GM12878 (cell line): ENCODE results near the gene PFN3. TPM values are rescaled to one million over a fixed set of nuclear protein-coding genes. Genes with fewer than 3 reads are reported as not detected.

Experiments used
- ATAC-seq: fragments of 200-7000 bp; cut with Tn5 transposase; 3 replicates; pipeline ENCODE4 v1.9.1; 2020; ENCODE audit warnings: mild to moderate bottlenecking, moderate library complexity
- BruUV-seq: library from RNA; stranded (reverse); fragments of 400-500 nt; replicated peaks from 2 replicates; lab custom pipeline; 2021; lab: Mats Ljungman, UMichigan
- CTCF ChIA-PET: fragments of 300-600 bp; sonication (Branson Sonifier 250); formaldehyde crosslinking; extraction: SDS; loops from one replicate; lab custom pipeline; 2021; ENCODE audit warnings: inconsistent platforms; lab: Yijun Ruan, JAX
- POLR2A ChIA-PET: fragments of 350-600 bp; formaldehyde crosslinking; extraction: SDS; loops from one replicate; lab custom pipeline; 2021; ENCODE audit warnings: inconsistent platforms; lab: Charles Lee
- RAD21 ChIA-PET: fragments of 300-600 bp; sonication (Branson Sonifier 250); formaldehyde crosslinking; loops from one replicate; lab custom pipeline; 2023; ENCODE audit warnings: antibody characterized with exemption; ENCODE audit not compliant: unreplicated experiment; lab: Charles Lee
- SMC1A ChIA-PET: fragments of 300-600 bp; sonication (Branson Sonifier 250); formaldehyde crosslinking; loops from one replicate; lab custom pipeline; 2023; ENCODE audit not compliant: unreplicated experiment, uncharacterized antibody; lab: Charles Lee
- DNase-seq: peaks from one replicate; pipeline ENCODE4 v3.0.0-alpha.2; 2011; ENCODE audit warnings: low read depth, low spot score
- FAIRE-seq: peaks from 3 replicates; lab custom pipeline; 2011; peaks lifted over from hg19 to GRCh38; lab: Jason Lieb, UNC
- H2AFZ ChIP-seq: 2 replicates; pipeline ENCODE4 v1.6.0; 2011; ENCODE audit warnings: low read depth, low read length, control low read depth; ENCODE audit not compliant: control insufficient read depth
- H3K27ac ChIP-seq: 2 replicates; pipeline ENCODE4 v1.5.1; 2011; ENCODE audit warnings: control low read depth; ENCODE audit not compliant: control insufficient read depth, insufficient read depth
- H3K27me3 ChIP-seq, 2 experiments: replicated peaks in 1 of 2; 2 replicates each; pipeline versions ENCODE4 v1.6.0 to v1.6.1; 2011; ENCODE audit warnings: low read length in 1 of 2; ENCODE audit not compliant: control insufficient read depth in 2 of 2, insufficient read depth in 2 of 2
- H3K36me3 ChIP-seq, 2 experiments: 2 replicates each; pipeline ENCODE4 v1.5.1; 2011; ENCODE audit warnings: low read length in 1 of 2; ENCODE audit not compliant: control insufficient read depth in 2 of 2, insufficient read depth in 2 of 2
- H3K4me1 ChIP-seq: 2 replicates; pipeline ENCODE4 v1.6.1; 2011; ENCODE audit warnings: mild to moderate bottlenecking, low read length, moderate library complexity, mixed read lengths; ENCODE audit not compliant: control insufficient read depth, insufficient read depth
- H3K4me2 ChIP-seq: 2 replicates; pipeline ENCODE4 v1.6.0; 2011; ENCODE audit warnings: control low read depth; ENCODE audit not compliant: control insufficient read depth, insufficient read depth
- H3K4me3 ChIP-seq: fragments of 200-600 bp; sonication (generic); 2 replicates; pipeline ENCODE4 v1.5.1; 2016
- H3K79me2 ChIP-seq: 2 replicates; pipeline ENCODE4 v1.6.0; 2011; ENCODE audit warnings: low read length; ENCODE audit not compliant: control insufficient read depth, insufficient read depth
- H3K9ac ChIP-seq: 2 replicates; pipeline ENCODE4 v1.8.0; 2011; ENCODE audit warnings: low read length, control low read depth, mixed read lengths; ENCODE audit not compliant: control insufficient read depth, insufficient read depth
- H3K9me3 ChIP-seq: replicated peaks from 3 replicates; pipeline ENCODE4 v1.5.1; 2011; ENCODE audit warnings: mild to moderate bottlenecking, low read length; ENCODE audit not compliant: control insufficient read depth, insufficient read depth
- H4K20me1 ChIP-seq: 2 replicates; pipeline ENCODE4 v1.6.0; 2011; ENCODE audit not compliant: control insufficient read depth, insufficient read depth
- MEF2A ChIP-seq: IDR thresholded peaks from 2 replicates; pipeline ENCODE4 v1.6.1; 2011; ENCODE audit warnings: low read depth, mild to moderate bottlenecking, low read length, moderate library complexity; ENCODE audit not compliant: insufficient read depth
- MYB ChIP-seq: fragments of 150-350 bp; IDR thresholded peaks from 2 replicates; pipeline ENCODE4 v1.6.1; 2014; ENCODE audit warnings: mild to moderate bottlenecking, low read depth, low read length, borderline replicate concordance
- SUPT20H ChIP-seq: IDR thresholded peaks from 2 replicates; pipeline ENCODE4 v1.6.1; 2011; ENCODE audit warnings: low read depth, mild to moderate bottlenecking, low read length, moderate library complexity, borderline replicate concordance; ENCODE audit not compliant: control insufficient read depth
- TCF7 ChIP-seq: IDR thresholded peaks from 2 replicates; pipeline ENCODE4 v1.6.1; 2014; ENCODE audit warnings: antibody characterized with exemption, borderline replicate concordance
- WGBS: methylation state at CpG from one replicate; pipeline ENCODE4 v1.1.6; 2016; ENCODE audit warnings: low lambda C conversion rate; ENCODE audit not compliant: insufficient replicate concordance, insufficient coverage; ENCODE audit errors: missing lambda C conversion rate; 5-methylcytosine and 5-hydroxymethylcytosine counted together
- in situ Hi-C: fragments of 300-500 bp; cut with MboI; formaldehyde crosslinking; loops from 9 replicates; pipeline ENCODE4 v1.14.3; 2018; ENCODE audit warnings: mixed read lengths
- intact Hi-C: fragments of 100-400 bp; cut with micrococcal nuclease; formaldehyde crosslinking; loops from one replicate; pipeline ENCODE4 v1.14.2; 2022; ENCODE audit not compliant: unreplicated experiment
- polyA plus RNA-seq, 11 experiments: library from polyadenylated mRNA; depleted of rRNA in 4 of 11; unstranded in 6 of 11; stranded (reverse) in 5 of 11; fragments of >200 nt; fragmentation: Nextera tagmentation in 4 of 11; fragmentation: Illumina TruSeq in 1 of 11; extraction: Ambion mirVana in 4 of 11; extraction: Trizol in 1 of 11; gene quantifications; 1 replicate in 1 of 11; 2 replicates in 10 of 11; pipeline versions ENCODE4 v1.2.1 to v1.2.3, GENCODE V29; 2011 to 2016; ENCODE audit warnings: inconsistent platforms in 2 of 11, missing spikeins in 2 of 11, low read depth in 1 of 11
- total RNA-seq, 4 experiments: library from RNA; depleted of rRNA in 3 of 4; stranded (reverse); fragments of >200 nt in 3 of 4; fragmentation: Illumina TruSeq in 1 of 4; extraction: Trizol in 1 of 4; gene quantifications; 2 replicates each; pipeline versions ENCODE4 v1.2.1 to v1.2.3, GENCODE V29; 2013 to 2021
- TF ChIP-seq, protein P1 (sequence below): IDR thresholded peaks from 2 replicates; pipeline ENCODE4 v1.6.1; 2011; ENCODE audit warnings: borderline replicate concordance, low read depth, mild to moderate bottlenecking, moderate library complexity, mixed read lengths, low read length; ENCODE audit not compliant: insufficient read depth; ENCODE audit errors: extremely low read length
- TF ChIP-seq, protein P2 (sequence below): fragments of 450-650 bp; IDR thresholded peaks from 2 replicates; pipeline ENCODE4 v1.6.1; 2016; ENCODE audit warnings: mild to moderate bottlenecking

The PFN3 gene
- total and polyA plus RNA-seq, 10 of the 15 experiments (the other 5 are each of a cell fraction or from before 2014, with no cell fraction given), result not detected

DNA sequence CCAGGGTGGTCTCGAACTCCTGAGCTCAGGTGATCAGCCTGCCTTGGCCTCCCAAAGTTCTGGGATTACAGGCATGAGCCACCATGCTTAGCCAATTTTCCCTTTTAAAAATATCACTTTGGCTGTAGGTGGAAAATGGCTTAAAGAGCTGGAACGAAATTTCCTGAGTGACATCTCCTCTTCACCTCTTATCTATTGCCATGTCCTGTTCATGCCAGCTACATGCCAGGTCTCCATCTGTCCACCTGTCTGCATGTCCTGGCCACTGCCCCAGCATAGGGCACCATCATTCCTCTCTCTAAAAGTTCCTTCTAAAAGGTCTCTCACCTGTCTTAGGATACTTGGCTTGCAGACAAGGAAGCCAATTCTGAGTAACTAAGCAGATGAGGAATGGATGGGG is 23.2 kb upstream of the PFN3 start:
- H3K9ac ChIP-seq, result no peak overlapping the region
- CTCF ChIA-PET, result interaction anchor here (0.8 to 13.2 kb wide), 5 partner anchors 9 to 34 kb away, joined by 3 to 188 read pairs (median 15); partner anchors contain the start of gene PFN3
- H3K4me1 ChIP-seq, result peaks cover 15% of the 10 kb centered on the region
- SMC1A ChIA-PET, result interaction anchor here (0.6 to 7.5 kb wide), 4 partner anchors 10 to 33 kb away, joined by 3 to 64 read pairs (median 24); partner anchors contain the start of gene PFN3
- H3K27ac ChIP-seq, result no peak overlapping the region
- H2AFZ ChIP-seq, result no peak overlapping the region
- FAIRE-seq, result no peak
- H4K20me1 ChIP-seq, result no peaks in the 10 kb centered on the region
- no peak overlapping the region for H3K4me2 ChIP-seq
- BruUV-seq, result no TSS peak
- RAD21 ChIA-PET, result interaction anchor here (0.9 to 11.0 kb wide), 3 partner anchors 11 to 78 kb away, joined by 3 to 288 read pairs (median 4); partner anchors contain the start of gene PRR7
- POLR2A ChIA-PET, result interaction anchor here (9.4 to 13.4 kb wide), 3 partner anchors 9 to 26 kb away, joined by 107 to 358 read pairs (median 174); partner anchors contain the start of genes F12, PFN3 and PRR7
- TF ChIP-seq TCF7 (no peak), MEF2A (no peak), MYB (no peak), SUPT20H (no peak)
- TF ChIP-seq, protein P1, sequence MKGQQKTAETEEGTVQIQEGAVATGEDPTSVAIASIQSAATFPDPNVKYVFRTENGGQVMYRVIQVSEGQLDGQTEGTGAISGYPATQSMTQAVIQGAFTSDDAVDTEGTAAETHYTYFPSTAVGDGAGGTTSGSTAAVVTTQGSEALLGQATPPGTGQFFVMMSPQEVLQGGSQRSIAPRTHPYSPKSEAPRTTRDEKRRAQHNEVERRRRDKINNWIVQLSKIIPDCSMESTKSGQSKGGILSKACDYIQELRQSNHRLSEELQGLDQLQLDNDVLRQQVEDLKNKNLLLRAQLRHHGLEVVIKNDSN, result no peak
- TF ChIP-seq, protein P2, sequence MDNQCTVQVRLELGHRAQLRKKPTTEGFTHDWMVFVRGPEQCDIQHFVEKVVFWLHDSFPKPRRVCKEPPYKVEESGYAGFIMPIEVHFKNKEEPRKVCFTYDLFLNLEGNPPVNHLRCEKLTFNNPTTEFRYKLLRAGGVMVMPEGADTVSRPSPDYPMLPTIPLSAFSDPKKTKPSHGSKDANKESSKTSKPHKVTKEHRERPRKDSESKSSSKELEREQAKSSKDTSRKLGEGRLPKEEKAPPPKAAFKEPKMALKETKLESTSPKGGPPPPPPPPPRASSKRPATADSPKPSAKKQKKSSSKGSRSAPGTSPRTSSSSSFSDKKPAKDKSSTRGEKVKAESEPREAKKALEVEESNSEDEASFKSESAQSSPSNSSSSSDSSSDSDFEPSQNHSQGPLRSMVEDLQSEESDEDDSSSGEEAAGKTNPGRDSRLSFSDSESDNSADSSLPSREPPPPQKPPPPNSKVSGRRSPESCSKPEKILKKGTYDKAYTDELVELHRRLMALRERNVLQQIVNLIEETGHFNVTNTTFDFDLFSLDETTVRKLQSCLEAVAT, result no peak
- WGBS, result 36% methylated on average over 2 of the region's 2 CpGs
- H3K9me3 ChIP-seq, result no peaks in the 10 kb centered on the region
- H3K27me3 ChIP-seq, result no peaks in the 10 kb centered on the region
- in situ Hi-C loops (no loop called here), intact Hi-C loops (no loop called here)
- H3K79me2 ChIP-seq, result peaks cover 21% of the 10 kb centered on the region
- no peak for DNase-seq
- ATAC-seq, result no peak
- no peak overlapping the region for H3K4me3 ChIP-seq
- H3K36me3 ChIP-seq, result no peaks in the 10 kb centered on the region
